ENCODE measurements around the gene CD274.

Gene CD274

DNA sequence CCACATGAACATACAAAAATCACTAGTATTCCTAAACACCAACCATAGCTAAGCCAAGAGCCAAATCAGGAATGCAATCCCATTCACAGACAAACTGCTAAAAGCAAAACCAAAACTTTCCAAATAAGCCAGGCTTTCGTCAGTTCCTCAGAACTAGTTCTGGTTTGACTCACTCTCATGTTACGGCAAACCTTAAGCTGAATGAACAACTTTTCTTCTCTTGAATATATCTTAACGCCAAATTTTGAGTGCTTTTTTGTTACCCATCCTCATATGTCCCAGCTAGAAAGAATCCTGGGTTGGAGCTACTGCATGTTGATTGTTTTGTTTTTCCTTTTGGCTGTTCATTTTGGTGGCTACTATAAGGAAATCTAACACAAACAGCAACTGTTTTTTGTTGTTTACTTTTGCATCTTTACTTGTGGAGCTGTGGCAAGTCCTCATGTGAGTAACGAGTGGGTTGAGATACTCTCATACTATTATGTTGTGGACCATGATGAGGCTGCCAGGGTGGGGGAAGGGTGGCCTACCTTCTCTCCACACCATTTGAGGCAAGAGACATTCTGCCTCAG lies 60.1 kb downstream of the CD274 start, which contains the start of gene PDCD1LG2:
Gene PDCD1LG2 (plus strand): TSS at position 172 of the 572 bp plus-strand sequence. CDS start 12,016 bp downstream, outside the sequence.
- Histone ChIP-seq H3K4me2 (ENCODE audit: low read depth, low read length) (peak within 1 kb of the TSS; percentile 85), H3K4me1 (ENCODE audit: low read length) (peaks cover 10% of the 10 kb centered on the region), H3K4me3 (ENCODE audit: low read length) (peak within 1 kb of the TSS; percentile 66), H3F3A (ENCODE audit: insufficient read depth, low read length) (peaks cover 9% of the 10 kb centered on the region), H3K9ac (ENCODE audit: low read length) (peak within 1 kb of the TSS; percentile 61), H3K9me3 (replicated peaks; ENCODE audit: insufficient read depth, low read length) (no peaks in the 10 kb centered on the region), H3K79me2 (ENCODE audit: low read length) (no peaks in the 10 kb centered on the region), H3K27ac (ENCODE audit: low read length) (peak within 1 kb of the TSS; percentile 80), H3K36me3 (replicated peaks; ENCODE audit: insufficient read depth, low read length) (no peaks in the 10 kb centered on the region), H4K20me1 (ENCODE audit: insufficient read depth, low read length) (no peaks in the 10 kb centered on the region), H3K9me2 (replicated peaks; ENCODE audit: insufficient read depth, low read length) (no peaks in the 10 kb centered on the region), H3K27me3 (replicated peaks; ENCODE audit: insufficient read depth, low read length) (no peaks in the 10 kb centered on the region), H2AFZ (ENCODE audit: low read length) (peak within 1 kb of the TSS; percentile 69)
- TF ChIP-seq EZH2 (optimal IDR thresholded peaks at IDR 0.05; ENCODE audit: low read depth, low read length) (no peak), EZH2phosphoT487 (IDR thresholded peaks at IDR 0.05; ENCODE audit: low read length) (no peak)
- TF ChIP-seq, protein P1, sequence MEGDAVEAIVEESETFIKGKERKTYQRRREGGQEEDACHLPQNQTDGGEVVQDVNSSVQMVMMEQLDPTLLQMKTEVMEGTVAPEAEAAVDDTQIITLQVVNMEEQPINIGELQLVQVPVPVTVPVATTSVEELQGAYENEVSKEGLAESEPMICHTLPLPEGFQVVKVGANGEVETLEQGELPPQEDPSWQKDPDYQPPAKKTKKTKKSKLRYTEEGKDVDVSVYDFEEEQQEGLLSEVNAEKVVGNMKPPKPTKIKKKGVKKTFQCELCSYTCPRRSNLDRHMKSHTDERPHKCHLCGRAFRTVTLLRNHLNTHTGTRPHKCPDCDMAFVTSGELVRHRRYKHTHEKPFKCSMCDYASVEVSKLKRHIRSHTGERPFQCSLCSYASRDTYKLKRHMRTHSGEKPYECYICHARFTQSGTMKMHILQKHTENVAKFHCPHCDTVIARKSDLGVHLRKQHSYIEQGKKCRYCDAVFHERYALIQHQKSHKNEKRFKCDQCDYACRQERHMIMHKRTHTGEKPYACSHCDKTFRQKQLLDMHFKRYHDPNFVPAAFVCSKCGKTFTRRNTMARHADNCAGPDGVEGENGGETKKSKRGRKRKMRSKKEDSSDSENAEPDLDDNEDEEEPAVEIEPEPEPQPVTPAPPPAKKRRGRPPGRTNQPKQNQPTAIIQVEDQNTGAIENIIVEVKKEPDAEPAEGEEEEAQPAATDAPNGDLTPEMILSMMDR (IDR thresholded peaks at IDR 0.05; ENCODE audit: low read length), result no peak
- peak; percentile 57 for DNase-seq

DNA sequence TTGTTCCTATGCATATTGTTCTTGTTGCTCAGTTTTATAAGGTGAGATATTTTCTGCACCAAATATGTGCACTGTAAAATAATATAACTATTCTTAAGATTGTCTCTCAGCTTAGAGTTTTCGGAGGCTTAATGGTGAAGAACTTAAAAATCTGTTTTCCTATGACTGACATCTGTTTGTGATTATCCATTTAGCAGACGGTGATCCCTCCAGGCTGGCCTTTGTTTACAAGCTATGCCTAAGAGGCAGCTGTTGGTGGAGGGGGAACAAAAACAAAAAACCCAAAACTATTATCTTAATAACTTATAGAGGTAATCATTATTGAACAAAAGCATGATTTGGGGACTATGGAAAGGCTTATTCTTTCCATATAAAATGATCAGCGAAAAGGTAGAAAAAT lies 60.6 kb downstream of the CD274 start:
- peak overlapping the region; percentile 69 for H2AFZ ChIP-seq (ENCODE audit: low read length)
- H3K9ac ChIP-seq (ENCODE audit: low read length), result peak overlapping the region; percentile 61
- H3K27me3 ChIP-seq (replicated peaks; ENCODE audit: insufficient read depth, low read length), result no peaks in the 10 kb centered on the region
- H3K4me3 ChIP-seq (ENCODE audit: low read length), result peak overlapping the region; percentile 66
- peak overlapping the region; percentile 85 for H3K4me2 ChIP-seq (ENCODE audit: low read depth, low read length)
- H3K36me3 ChIP-seq (replicated peaks; ENCODE audit: insufficient read depth, low read length), result no peaks in the 10 kb centered on the region
- no peak for DNase-seq
- H3K27ac ChIP-seq (ENCODE audit: low read length), result peak overlapping the region; percentile 80
- H3K79me2 ChIP-seq (ENCODE audit: low read length), result no peaks in the 10 kb centered on the region
- no peaks in the 10 kb centered on the region for H3K9me2 ChIP-seq (replicated peaks; ENCODE audit: insufficient read depth, low read length)
- peaks cover 10% of the 10 kb centered on the region for H3K4me1 ChIP-seq (ENCODE audit: low read length)
- peaks cover 9% of the 10 kb centered on the region for H3F3A ChIP-seq (ENCODE audit: insufficient read depth, low read length)
- no peaks in the 10 kb centered on the region for H4K20me1 ChIP-seq (ENCODE audit: insufficient read depth, low read length)
- no peak for TF ChIP-seq EZH2 (optimal IDR thresholded peaks at IDR 0.05; ENCODE audit: low read depth, low read length)
- TF ChIP-seq, protein P1 (IDR thresholded peaks at IDR 0.05; ENCODE audit: low read length), result no peak
- no peak for TF ChIP-seq EZH2phosphoT487 (IDR thresholded peaks at IDR 0.05; ENCODE audit: low read length)
- no peaks in the 10 kb centered on the region for H3K9me3 ChIP-seq (replicated peaks; ENCODE audit: insufficient read depth, low read length)

DNA sequence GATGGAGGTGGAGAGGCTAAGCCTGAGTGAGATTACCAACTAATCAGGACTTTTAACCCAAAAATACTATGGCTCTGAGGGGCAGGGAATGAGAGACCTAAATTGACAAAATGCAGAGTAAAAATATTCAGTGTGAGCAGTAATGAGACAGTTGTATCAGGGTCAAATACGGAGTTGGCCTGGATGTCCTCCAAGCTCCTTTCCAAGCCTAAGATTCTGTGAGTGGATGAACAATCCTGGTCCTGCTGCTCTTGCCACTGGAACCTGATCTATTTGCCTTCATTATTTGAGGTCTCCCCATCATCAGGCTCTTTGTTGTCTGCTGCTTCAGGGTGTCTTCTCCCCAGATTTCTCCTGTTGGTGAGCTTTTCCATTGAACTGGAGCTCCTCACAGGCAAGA lies 61.1 kb downstream of the CD274 start:
- Histone ChIP-seq H3K27me3 (replicated peaks; ENCODE audit: insufficient read depth, low read length) (no peaks in the 10 kb centered on the region), H3K9ac (ENCODE audit: low read length) (no peak overlapping the region), H3K4me1 (ENCODE audit: low read length) (peaks cover 10% of the 10 kb centered on the region), H2AFZ (ENCODE audit: low read length) (no peak overlapping the region), H3K9me2 (replicated peaks; ENCODE audit: insufficient read depth, low read length) (no peaks in the 10 kb centered on the region), H3F3A (ENCODE audit: insufficient read depth, low read length) (peaks cover 9% of the 10 kb centered on the region), H3K79me2 (ENCODE audit: low read length) (no peaks in the 10 kb centered on the region), H4K20me1 (ENCODE audit: insufficient read depth, low read length) (no peaks in the 10 kb centered on the region), H3K9me3 (replicated peaks; ENCODE audit: insufficient read depth, low read length) (no peaks in the 10 kb centered on the region), H3K27ac (ENCODE audit: low read length) (peak overlapping the region; percentile 80; the same call in 1 of the 2 replicates), H3K4me2 (ENCODE audit: low read depth, low read length) (peak overlapping the region; percentile 85), H3K4me3 (ENCODE audit: low read length) (peak overlapping the region; percentile 66), H3K36me3 (replicated peaks; ENCODE audit: insufficient read depth, low read length) (no peaks in the 10 kb centered on the region)
- TF ChIP-seq EZH2 (optimal IDR thresholded peaks at IDR 0.05; ENCODE audit: low read depth, low read length), result no peak
- no peak for TF ChIP-seq EZH2phosphoT487 (IDR thresholded peaks at IDR 0.05; ENCODE audit: low read length)
- TF ChIP-seq, protein P1 (IDR thresholded peaks at IDR 0.05; ENCODE audit: low read length), result no peak
- DNase-seq, result no peak

All from MM.1S (cell line).